Measurements from ENCODE around the gene SYNE2. TPM values are rescaled to one million over a fixed set of nuclear protein-coding genes. Genes with fewer than 3 reads are reported as not detected.
A peak's percentile ranks its signal among the peaks of the same experiment; 100 is the strongest.

SYNE2 gene
- total RNA-seq, 1 donor from 2014 or later: 67.0 TPM

- DNase-seq (ENCODE audit: low read depth in 2 of 2): peak in 1 of 2 donors; percentile 32
These were observed 108.2 kb downstream of the SYNE2 start for GRCh38 chr14:63960926-63961567.

- DNase-seq (ENCODE audit: low read depth in 2 of 2): no peak
These were observed 110.1 kb downstream of the SYNE2 start for GRCh38 chr14:63962906-63963305.

- no peak for DNase-seq (ENCODE audit: low read depth in 2 of 2)
These were observed 110.6 kb downstream of the SYNE2 start for GRCh38 chr14:63963439-63963838.

GRCh38 chr14:63964113-63964512 is 111.3 kb downstream of the SYNE2 start:
- DNase-seq (ENCODE audit: low read depth in 2 of 2): no peak

GRCh38 chr14:63966407-63966806 is 113.6 kb downstream of the SYNE2 start:
- DNase-seq (ENCODE audit: low read depth in 2 of 2): no peak

GRCh38 chr14:63972323-63972932 is 119.6 kb downstream of the SYNE2 start:
- no peak for DNase-seq (ENCODE audit: low read depth in 2 of 2)

- no peak for DNase-seq (ENCODE audit: low read depth in 2 of 2)
These were observed 121.4 kb downstream of the SYNE2 start for GRCh38 chr14:63974176-63974575.

- no peak for DNase-seq (ENCODE audit: low read depth in 2 of 2)
These were observed 128.8 kb downstream of the SYNE2 start for GRCh38 chr14:63981569-63981968.

GRCh38 chr14:63982156-63982555 is 129.4 kb downstream of the SYNE2 start:
- no peak for DNase-seq (ENCODE audit: low read depth in 2 of 2)

- no peak for DNase-seq (ENCODE audit: low read depth in 2 of 2)
These were observed 129.8 kb downstream of the SYNE2 start for GRCh38 chr14:63982629-63983028.

GRCh38 chr14:63986789-63987533 is 134.2 kb downstream of the SYNE2 start:
- no peak for DNase-seq (ENCODE audit: low read depth in 2 of 2)

- DNase-seq (ENCODE audit: low read depth in 2 of 2): no peak
These were observed 135.8 kb downstream of the SYNE2 start for GRCh38 chr14:63988579-63988978.

- DNase-seq (ENCODE audit: low read depth in 2 of 2): no peak
These were observed 139.0 kb downstream of the SYNE2 start for GRCh38 chr14:63991833-63992232.

- DNase-seq (ENCODE audit: low read depth in 2 of 2): no peak
These were observed 140.1 kb downstream of the SYNE2 start for GRCh38 chr14:63992858-63993257.

GRCh38 chr14:63993992-63994391 is 141.2 kb downstream of the SYNE2 start:
- DNase-seq (ENCODE audit: low read depth in 2 of 2): peak in 1 of 2 donors; percentile 12

GRCh38 chr14:63995285-63995684 is 142.5 kb downstream of the SYNE2 start:
- no peak for DNase-seq (ENCODE audit: low read depth in 2 of 2)

- peak in 1 of 2 donors; percentile 22 for DNase-seq (ENCODE audit: low read depth in 2 of 2)
These were observed 143.2 kb downstream of the SYNE2 start for GRCh38 chr14:63996016-63996415.

- DNase-seq (ENCODE audit: low read depth in 2 of 2): peak in 1 of 2 donors; percentile 67
These were observed 143.9 kb downstream of the SYNE2 start for GRCh38 chr14:63996625-63997220.

- no peak for DNase-seq (ENCODE audit: low read depth in 2 of 2)
These were observed 147.9 kb downstream of the SYNE2 start for GRCh38 chr14:64000749-64001148.

- no peak for DNase-seq (ENCODE audit: low read depth in 2 of 2)
These were observed 153.0 kb downstream of the SYNE2 start for GRCh38 chr14:64005822-64006221.

- no peak for DNase-seq (ENCODE audit: low read depth in 2 of 2)
These were observed 155.2 kb downstream of the SYNE2 start for GRCh38 chr14:64008016-64008415.

- DNase-seq (ENCODE audit: low read depth in 2 of 2): no peak
These were observed 159.2 kb downstream of the SYNE2 start for GRCh38 chr14:64012003-64012402.
